ENCODE results near the gene SDR42E2.

GRCh38 chr16:22216191-22216831 lies 54.0 kb downstream of the SDR42E2 start:
- TF ChIP-seq EZH2phosphoT487 (IDR thresholded peaks at IDR 0.05) (no peak), CTCF (IDR thresholded peaks at IDR 0.05) (no peak)
